RWPE1 (cell line): ENCODE measurements around the gene ATP9A.

Source experiments
- CTCF ChIA-PET: fragments of 350-600 bp; sonication (Branson Sonifier 250); formaldehyde crosslinking; extraction: SDS; loops from one replicate; lab custom pipeline; 2021; lab: Yijun Ruan, JAX
- POLR2A ChIA-PET: fragments of 400-600 bp; formaldehyde crosslinking; extraction: SDS; loops from one replicate; lab custom pipeline; 2020; ENCODE audit warnings: antibody characterized with exemption; ENCODE audit not compliant: low non-redundant PET; lab: Yijun Ruan, JAX
- DNase-seq: peaks from one replicate; pipeline ENCODE4 v3.0.0; 2012; ENCODE audit warnings: low spot score
- H3K27ac ChIP-seq: fragments of 450-650 bp; 2 replicates; pipeline ENCODE4 v1.5.1; 2017
- CTCF ChIP-seq: fragments of 450-650 bp; conservative IDR thresholded peaks from 2 replicates; pipeline ENCODE4 v1.5.1; 2017; ENCODE audit warnings: low read depth, mild to moderate bottlenecking

The ATP9A gene

GRCh38 chr20:51600016-51600420 lies 168.2 kb downstream of the ATP9A start:
- DNase-seq, result no peak
- no peak for TF ChIP-seq CTCF
- H3K27ac ChIP-seq, result no peak overlapping the region
- ChIA-PET CTCF (interaction anchor here (0.6 kb wide), 1 partner anchor 596 kb away, joined by 3 read pairs; no protein-coding TSS in a partner anchor), POLR2A (no interaction called here)

- ChIA-PET POLR2A (no interaction called here), CTCF (interaction anchor here (0.6 to 4.9 kb wide), 2 partner anchors 140 to 227 kb away, joined by 3 to 49 read pairs; no protein-coding TSS in a partner anchor)
- H3K27ac ChIP-seq, result no peak overlapping the region
- DNase-seq, result no peak
- no peak for TF ChIP-seq CTCF
These were observed 169.6 kb downstream of the ATP9A start for GRCh38 chr20:51598556-51598955.

- H3K27ac ChIP-seq, result no peak overlapping the region
- DNase-seq, result no peak
- ChIA-PET POLR2A (no interaction called here), CTCF (interaction anchor here (0.5 to 4.9 kb wide), 7 partner anchors 32 to 637 kb away, joined by 3 to 73 read pairs (median 4); no protein-coding TSS in a partner anchor)
- TF ChIP-seq CTCF, result no peak
These were observed 170.6 kb downstream of the ATP9A start for GRCh38 chr20:51597389-51598231.

GRCh38 chr20:51596668-51597388 lies 171.4 kb downstream of the ATP9A start:
- no peak for TF ChIP-seq CTCF
- no peak for DNase-seq
- ChIA-PET CTCF (interaction anchor here (0.5 to 4.9 kb wide), 12 partner anchors 16 to 636 kb away, joined by 3 to 73 read pairs (median 4); no protein-coding TSS in a partner anchor), POLR2A (no interaction called here)
- no peak overlapping the region for H3K27ac ChIP-seq

GRCh38 chr20:51595744-51596143 lies 172.4 kb downstream of the ATP9A start:
- no peak overlapping the region for H3K27ac ChIP-seq
- POLR2A ChIA-PET, result no interaction called here
- DNase-seq, result no peak
- CTCF ChIA-PET, result interaction anchor here (0.6 to 4.9 kb wide), 26 partner anchors 14 to 638 kb away, joined by 3 to 73 read pairs (median 6); no protein-coding TSS in a partner anchor
- no peak for TF ChIP-seq CTCF

- CTCF ChIA-PET, result interaction anchor here (0.6 to 4.9 kb wide), 56 partner anchors 9 to 1616 kb away, joined by 3 to 73 read pairs (median 4); no protein-coding TSS in a partner anchor
- peak; percentile 97 for DNase-seq
- POLR2A ChIA-PET, result interaction anchor here (0.6 kb wide), 1 partner anchor 99 kb away, joined by 3 read pairs; no protein-coding TSS in a partner anchor
- no peak overlapping the region for H3K27ac ChIP-seq
- peak; percentile 99 for TF ChIP-seq CTCF
These were observed 173.1 kb downstream of the ATP9A start for GRCh38 chr20:51595058-51595532.
